Loucy (cell line): Measurements from ENCODE around the gene OR1F1.

Experiments
- H2AFZ ChIP-seq: fragments of 200-600 bp; sonication (generic); 2 replicates; pipeline ENCODE4 v1.6.0; 2016; ENCODE audit warnings: antibody characterized with exemption, mild to moderate bottlenecking, low read length, moderate library complexity
- H3F3A ChIP-seq: fragments of 200-600 bp; 2 replicates; pipeline ENCODE4 v1.6.0; 2016; ENCODE audit warnings: antibody characterized with exemption, low read depth, mild to moderate bottlenecking
- H3K27me3 ChIP-seq: fragments of 200-600 bp; sonication (generic); 2 replicates; pipeline ENCODE4 v1.6.1; 2014; ENCODE audit warnings: low read length, mild to moderate bottlenecking; ENCODE audit not compliant: insufficient read depth, poor library complexity, severe bottlenecking
- H3K36me3 ChIP-seq: fragments of 200-600 bp; sonication (generic); 2 replicates; pipeline ENCODE4 v1.6.1; 2016; ENCODE audit warnings: low read length; ENCODE audit not compliant: insufficient read depth
- H3K4me1 ChIP-seq: fragments of 200-600 bp; sonication (generic); 2 replicates; pipeline ENCODE4 v1.5.1; 2014; ENCODE audit warnings: low read length, mild to moderate bottlenecking; ENCODE audit not compliant: insufficient read depth, poor library complexity, severe bottlenecking
- H3K4me2 ChIP-seq: fragments of 200-600 bp; sonication (generic); 2 replicates; pipeline ENCODE4 v1.6.0; 2014; ENCODE audit warnings: antibody characterized with exemption, low read length, low read depth, mild to moderate bottlenecking; ENCODE audit not compliant: poor library complexity, severe bottlenecking
- H3K4me3 ChIP-seq: fragments of 200-600 bp; sonication (generic); 2 replicates; pipeline ENCODE4 v1.5.1; 2014; ENCODE audit warnings: low read length, mild to moderate bottlenecking, mixed read lengths; ENCODE audit not compliant: poor library complexity, severe bottlenecking
- H3K79me2 ChIP-seq: fragments of 200-600 bp; sonication (generic); 2 replicates; pipeline ENCODE4 v1.6.1; 2014; ENCODE audit warnings: low read length; ENCODE audit not compliant: insufficient read depth
- H3K9ac ChIP-seq: fragments of 200-600 bp; sonication (generic); 2 replicates; pipeline ENCODE4 v1.6.0; 2014; ENCODE audit warnings: mild to moderate bottlenecking, low read depth, low read length, moderate library complexity; ENCODE audit not compliant: poor library complexity, severe bottlenecking
- H3K9me2 ChIP-seq: fragments of 200-600 bp; sonication (generic); replicated peaks from 2 replicates; pipeline ENCODE4 v1.6.1; 2016; ENCODE audit warnings: low read depth, low read length, mixed read lengths
- H3K9me3 ChIP-seq: fragments of 200-600 bp; sonication (generic); 2 replicates; pipeline ENCODE4 v1.6.1; 2014; ENCODE audit warnings: mild to moderate bottlenecking, antibody characterized with exemption, low read length, low read depth; ENCODE audit not compliant: insufficient read depth
- H4K20me1 ChIP-seq: fragments of 200-600 bp; sonication (generic); 2 replicates; pipeline ENCODE4 v1.6.0; 2014; ENCODE audit warnings: antibody characterized with exemption, low read length, mild to moderate bottlenecking; ENCODE audit not compliant: insufficient read depth, poor library complexity, severe bottlenecking
- EZH2phosphoT487 ChIP-seq: fragments of 200-600 bp; IDR thresholded peaks from 2 replicates; pipeline ENCODE4 v1.6.1; 2018; ENCODE audit warnings: antibody characterized with exemption, mild to moderate bottlenecking, moderate library complexity, borderline replicate concordance
- TF ChIP-seq, protein P1 (sequence below): fragments of 200-600 bp; sonication (generic); conservative IDR thresholded peaks from 2 replicates; pipeline ENCODE4 v1.5.1; 2014; ENCODE audit warnings: mild to moderate bottlenecking, antibody characterized with exemption, low read length

OR1F1 gene

DNA sequence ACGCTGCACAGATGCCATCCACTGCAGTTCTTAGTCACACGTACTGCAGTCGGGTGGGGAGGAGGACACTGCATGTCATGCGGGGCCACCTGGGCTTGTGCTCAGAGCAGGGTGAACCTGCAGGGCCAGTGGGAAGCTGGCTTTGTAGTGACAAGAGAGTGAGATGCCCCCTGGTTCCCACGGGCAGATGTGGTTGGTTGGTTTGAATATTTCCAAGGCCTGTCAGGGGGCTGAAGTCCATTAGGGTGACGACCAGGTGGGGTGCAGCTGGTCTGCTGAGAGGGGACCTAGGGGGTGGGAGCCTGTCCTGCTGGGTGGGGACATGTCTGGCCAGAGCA lies 38.8 kb upstream of the OR1F1 start:
- H3K9ac ChIP-seq = peak overlapping the region; percentile 91
- H3K36me3 ChIP-seq = no peaks in the 10 kb centered on the region
- peaks cover 10% of the 10 kb centered on the region for H3F3A ChIP-seq
- no peak for TF ChIP-seq EZH2phosphoT487
- TF ChIP-seq, protein P1, sequence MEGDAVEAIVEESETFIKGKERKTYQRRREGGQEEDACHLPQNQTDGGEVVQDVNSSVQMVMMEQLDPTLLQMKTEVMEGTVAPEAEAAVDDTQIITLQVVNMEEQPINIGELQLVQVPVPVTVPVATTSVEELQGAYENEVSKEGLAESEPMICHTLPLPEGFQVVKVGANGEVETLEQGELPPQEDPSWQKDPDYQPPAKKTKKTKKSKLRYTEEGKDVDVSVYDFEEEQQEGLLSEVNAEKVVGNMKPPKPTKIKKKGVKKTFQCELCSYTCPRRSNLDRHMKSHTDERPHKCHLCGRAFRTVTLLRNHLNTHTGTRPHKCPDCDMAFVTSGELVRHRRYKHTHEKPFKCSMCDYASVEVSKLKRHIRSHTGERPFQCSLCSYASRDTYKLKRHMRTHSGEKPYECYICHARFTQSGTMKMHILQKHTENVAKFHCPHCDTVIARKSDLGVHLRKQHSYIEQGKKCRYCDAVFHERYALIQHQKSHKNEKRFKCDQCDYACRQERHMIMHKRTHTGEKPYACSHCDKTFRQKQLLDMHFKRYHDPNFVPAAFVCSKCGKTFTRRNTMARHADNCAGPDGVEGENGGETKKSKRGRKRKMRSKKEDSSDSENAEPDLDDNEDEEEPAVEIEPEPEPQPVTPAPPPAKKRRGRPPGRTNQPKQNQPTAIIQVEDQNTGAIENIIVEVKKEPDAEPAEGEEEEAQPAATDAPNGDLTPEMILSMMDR = no peak
- no peaks in the 10 kb centered on the region for H3K27me3 ChIP-seq
- no peak overlapping the region for H2AFZ ChIP-seq
- H4K20me1 ChIP-seq = no peaks in the 10 kb centered on the region
- H3K4me1 ChIP-seq = peaks cover 6% of the 10 kb centered on the region
- H3K79me2 ChIP-seq = no peaks in the 10 kb centered on the region
- H3K9me2 ChIP-seq = no peaks in the 10 kb centered on the region
- no peaks in the 10 kb centered on the region for H3K9me3 ChIP-seq
- H3K4me3 ChIP-seq = peak overlapping the region; percentile 86
- H3K4me2 ChIP-seq = peak overlapping the region; percentile 79

GRCh38 chr16:3149630-3150345 lies 38.2 kb upstream of the OR1F1 start:
- no peak for TF ChIP-seq EZH2phosphoT487
- TF ChIP-seq, protein P1 = peak; percentile 44
- H3K9ac ChIP-seq = peak overlapping the region; percentile 91
- H3K9me2 ChIP-seq = no peaks in the 10 kb centered on the region
- peak overlapping the region; percentile 86 for H3K4me3 ChIP-seq
- H3K36me3 ChIP-seq = no peaks in the 10 kb centered on the region
- no peaks in the 10 kb centered on the region for H3K27me3 ChIP-seq
- H3K4me2 ChIP-seq = peak overlapping the region; percentile 79
- peaks cover 6% of the 10 kb centered on the region for H3K4me1 ChIP-seq
- peak overlapping the region; percentile 87 for H2AFZ ChIP-seq
- H3F3A ChIP-seq = peaks cover 10% of the 10 kb centered on the region
- H4K20me1 ChIP-seq = no peaks in the 10 kb centered on the region
- no peaks in the 10 kb centered on the region for H3K9me3 ChIP-seq
- no peaks in the 10 kb centered on the region for H3K79me2 ChIP-seq

DNA sequence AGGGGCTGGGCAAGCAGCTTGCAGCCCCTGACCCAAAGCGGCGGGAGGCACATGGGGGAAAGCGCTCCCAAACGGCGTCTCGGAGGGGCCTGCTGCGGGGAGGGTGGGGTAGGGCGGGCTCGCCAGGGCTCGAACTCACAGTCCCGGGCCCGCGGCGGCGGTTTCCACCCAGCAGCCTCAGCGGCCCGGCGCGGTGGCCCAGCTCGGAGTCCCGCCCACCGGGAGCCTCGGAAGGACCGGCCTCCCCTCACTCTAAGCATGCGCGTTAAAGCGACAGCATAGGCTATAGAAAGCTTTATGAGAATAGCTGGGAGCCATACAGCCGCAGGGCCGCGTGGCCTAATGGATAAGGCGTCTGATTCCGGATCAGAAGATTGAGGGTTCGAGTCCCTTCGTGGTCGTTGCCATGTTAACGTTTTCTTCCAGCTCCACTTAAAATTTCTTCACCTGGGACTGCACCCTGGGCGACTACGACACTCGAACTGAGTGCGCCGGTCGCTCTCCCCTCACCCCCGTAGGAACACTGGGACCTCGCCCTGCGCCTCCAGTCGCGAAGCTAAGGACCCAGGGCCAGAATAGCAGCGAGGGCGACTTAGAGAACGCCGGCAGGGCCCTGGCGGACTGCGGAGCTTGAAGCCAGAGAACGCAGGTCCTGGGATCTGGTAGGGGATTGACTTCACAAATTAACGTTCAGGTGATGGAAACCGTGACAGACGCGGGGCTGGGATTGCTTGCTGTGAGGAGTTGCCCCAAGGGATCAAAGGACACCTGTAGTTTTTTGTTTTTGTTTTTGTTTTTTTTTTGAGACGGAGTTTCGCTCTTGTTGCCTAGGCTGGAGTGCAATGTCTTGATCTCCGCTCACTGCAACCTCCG lies 37.4 kb upstream of the OR1F1 start:
- Histone ChIP-seq H3K9ac (peak overlapping the region; percentile 91), H3K4me2 (peak overlapping the region; percentile 79), H3K9me2 (no peaks in the 10 kb centered on the region), H4K20me1 (no peaks in the 10 kb centered on the region), H3K79me2 (no peaks in the 10 kb centered on the region), H2AFZ (peak overlapping the region; percentile 87), H3K27me3 (no peaks in the 10 kb centered on the region), H3K9me3 (no peaks in the 10 kb centered on the region), H3F3A (peaks cover 10% of the 10 kb centered on the region), H3K4me1 (peaks cover 6% of the 10 kb centered on the region), H3K4me3 (peak overlapping the region; percentile 86), H3K36me3 (no peaks in the 10 kb centered on the region)
- TF ChIP-seq EZH2phosphoT487 = no peak
- TF ChIP-seq, protein P1 = no peak
